Erythroblast (primary cell): ENCODE measurements around the gene AFAP1.

Source experiments
- GATA1 ChIP-seq: IDR thresholded peaks from 2 replicates; pipeline ENCODE4 v1.6.1; 2011; ENCODE audit warnings: low read depth, mild to moderate bottlenecking, control low read depth, low read length, moderate library complexity
- POLR2A ChIP-seq: IDR thresholded peaks from 2 replicates; pipeline ENCODE4 v1.6.1; 2011; ENCODE audit warnings: mild to moderate bottlenecking, low read length

DNA sequence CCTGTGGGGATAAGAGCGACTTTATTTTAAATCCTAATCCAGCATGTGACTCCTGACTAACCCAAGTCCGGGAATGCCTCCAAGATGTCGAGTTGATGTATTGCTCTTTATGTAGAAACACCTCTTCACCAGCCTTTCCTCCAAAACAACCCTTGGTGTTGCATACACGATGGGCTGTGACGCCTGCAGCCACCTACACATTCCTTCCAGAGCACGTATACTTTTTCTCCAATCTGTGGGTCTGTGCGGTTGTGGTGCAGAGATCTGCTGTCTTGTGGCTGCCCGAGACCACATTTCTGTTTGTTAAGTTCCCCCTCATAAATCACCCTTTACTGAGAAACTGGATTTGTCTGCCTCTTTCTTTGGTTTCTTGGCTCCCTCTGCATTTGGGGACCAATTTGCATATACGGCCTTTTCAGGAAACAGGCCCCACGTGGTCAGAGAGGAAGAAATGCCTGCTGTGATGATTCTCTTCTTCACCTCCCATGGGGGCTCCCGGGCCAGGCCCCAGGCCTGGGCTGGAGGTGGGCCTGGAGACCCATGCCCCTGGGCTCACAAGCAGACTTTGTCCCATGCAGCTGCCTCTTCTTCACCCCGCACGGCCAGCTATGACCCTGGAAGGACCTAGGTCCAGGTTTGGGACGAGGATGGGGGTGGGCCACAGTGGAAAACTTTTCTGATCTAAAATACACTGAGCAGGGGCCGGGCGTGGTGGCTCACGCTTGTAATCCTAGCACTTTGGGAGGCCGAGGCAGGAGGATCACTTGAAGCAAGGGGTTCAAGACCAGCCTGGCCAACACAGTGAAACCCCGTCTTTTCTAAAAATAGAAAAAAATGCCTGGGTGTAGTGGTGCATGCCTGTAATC, 21.4 kb upstream of the AFAP1 start:
- no peak for TF ChIP-seq POLR2A
- no peak for TF ChIP-seq GATA1
